ENCODE results near the gene SCGB1D2. TPM values are rescaled to one million over a fixed set of nuclear protein-coding genes. Genes with fewer than 3 reads are reported as not detected.
"Not testable (repeated sequence)": the region's sequence is repeated elsewhere in the genome, so short reads cannot be mapped to it uniquely, and the experiment has no call there.

SCGB1D2 gene
- total and polyA plus RNA-seq, 2 of the 4 experiments (the other 2 are of a cell fraction), result not detected

DNA sequence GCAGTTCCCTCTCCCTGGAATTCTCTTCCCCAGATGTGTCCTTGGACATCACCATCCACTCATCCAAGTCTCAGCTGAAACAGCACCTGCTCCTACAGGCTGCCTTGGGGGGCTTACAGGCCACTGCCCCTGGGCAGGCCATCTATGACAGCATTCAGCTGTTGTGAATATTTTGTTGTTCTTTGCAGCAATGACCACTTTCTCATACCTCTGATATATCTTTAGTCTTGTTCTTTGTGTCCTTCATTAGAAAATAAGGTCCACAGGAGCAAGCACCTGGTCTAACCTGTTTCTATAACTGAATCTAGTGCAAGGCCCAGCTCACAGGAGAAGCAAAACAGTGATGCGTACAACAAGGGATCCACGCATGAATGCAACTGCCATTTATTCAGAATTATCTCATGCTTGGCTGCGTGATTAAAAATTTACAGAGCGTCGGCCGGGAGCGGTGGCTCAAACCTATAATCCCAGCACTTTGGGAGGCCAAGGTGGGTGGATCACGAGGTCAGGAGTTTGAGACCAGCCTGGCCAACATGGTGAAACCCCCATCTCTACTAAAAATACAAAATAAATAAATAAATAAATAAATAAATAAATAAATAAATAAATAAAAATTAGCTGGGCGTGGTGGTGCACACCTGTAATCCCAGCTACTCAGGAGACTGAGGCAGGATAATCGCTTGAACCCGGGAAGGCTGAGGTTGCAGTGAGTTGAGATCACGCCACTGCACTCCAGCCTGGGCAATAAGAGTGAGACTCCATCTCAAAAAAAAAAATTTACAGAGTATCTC is 35.6 kb upstream of the SCGB1D2 start:
- not testable (repeated sequence) for H3K23ac ChIP-seq (ENCODE audit: low read depth, low read length)

More for the DNA sequence above, 35.6 kb upstream of the SCGB1D2 start:
- H3K4me3 ChIP-seq (ENCODE audit: insufficient read depth, low read depth, low read length); H2AK9ac ChIP-seq (replicated peaks; ENCODE audit: low read depth, low read length, poor library complexity); H3K9ac ChIP-seq (ENCODE audit: low read depth, low read length); H3K27ac ChIP-seq (ENCODE audit: insufficient read depth, low read length); H3K18ac ChIP-seq (ENCODE audit: low read depth, low read length); H3K56ac ChIP-seq (ENCODE audit: extremely low read depth, insufficient read depth, low read length); H2BK5ac ChIP-seq (ENCODE audit: low read depth, low read length, poor library complexity, severe bottlenecking); H3K9me1 ChIP-seq (ENCODE audit: insufficient read depth, low read length); H4K5ac ChIP-seq (ENCODE audit: low read depth, low read length); ATAC-seq (ENCODE audit: low read depth); in situ Hi-C loops (cut with MboI; ENCODE audit: low sequenced_read_pairs); H3K36me3 ChIP-seq (ENCODE audit: control insufficient read depth, insufficient read depth, low read length); H3K9me3 ChIP-seq (ENCODE audit: control insufficient read depth, insufficient read depth, low read length); DNase-seq; H2AFZ ChIP-seq (replicated peaks; ENCODE audit: low read length, poor library complexity); H3K14ac ChIP-seq (replicated peaks; ENCODE audit: low read depth, low read length); H4K20me1 ChIP-seq (ENCODE audit: insufficient read depth, low read length); H4K8ac ChIP-seq (ENCODE audit: low read depth in 2 of 2, low read length in 2 of 2); POLR2A ChIA-PET (ENCODE audit: unreplicated experiment); H3K79me1 ChIP-seq (ENCODE audit: low read depth in 1 of 2, low read length in 2 of 2); BruUV-seq (replicated peaks); H4K91ac ChIP-seq (ENCODE audit: insufficient read depth, low read depth, low read length); H3K4ac ChIP-seq (ENCODE audit: low read depth, low read length); H2BK15ac ChIP-seq (ENCODE audit: low read depth, low read length); intact Hi-C loops (cut with micrococcal nuclease); H3K4me2 ChIP-seq (ENCODE audit: low read depth, low read length); H3K4me1 ChIP-seq (ENCODE audit: control insufficient read depth, insufficient read depth, low read length); dilution Hi-C loops (cut with HindIII; ENCODE audit: low sequenced_read_pairs, unreplicated experiment); H2BK20ac ChIP-seq (ENCODE audit: low read depth, low read length); H2BK120ac ChIP-seq (ENCODE audit: low read depth, low read length); H2AK5ac ChIP-seq (ENCODE audit: low read depth, low read length): not testable (repeated sequence)
- peaks cover 18% of the 10 kb centered on the region for H3K27me3 ChIP-seq (ENCODE audit: control insufficient read depth, insufficient read depth, low read length)
- CTCF ChIA-PET, result interaction anchor here (1.0 kb wide), 1 partner anchor 16 kb away, joined by 3 read pairs; the partner anchor contains the start of gene SCGB1D1
- WGBS, 2 experiments (ENCODE audit: extremely low coverage in 2 of 2, insufficient read length in 1 of 2), result 80% methylated on average over 2 of the region's 12 CpGs; no CpG with 5 or more reads in 1 of the 2 experiments

Data from IMR-90 (cell line).